GM19463 (cell line): ENCODE measurements around the gene KCNIP4.

ENCODE experiments used
- ATAC-seq: cut with Tn5 transposase; IDR thresholded peaks from one replicate; pipeline ENCODE4 v1.9.1; 2021; ENCODE audit warnings: mild to moderate bottlenecking, moderate library complexity; ENCODE audit not compliant: unreplicated experiment

KCNIP4 gene

DNA sequence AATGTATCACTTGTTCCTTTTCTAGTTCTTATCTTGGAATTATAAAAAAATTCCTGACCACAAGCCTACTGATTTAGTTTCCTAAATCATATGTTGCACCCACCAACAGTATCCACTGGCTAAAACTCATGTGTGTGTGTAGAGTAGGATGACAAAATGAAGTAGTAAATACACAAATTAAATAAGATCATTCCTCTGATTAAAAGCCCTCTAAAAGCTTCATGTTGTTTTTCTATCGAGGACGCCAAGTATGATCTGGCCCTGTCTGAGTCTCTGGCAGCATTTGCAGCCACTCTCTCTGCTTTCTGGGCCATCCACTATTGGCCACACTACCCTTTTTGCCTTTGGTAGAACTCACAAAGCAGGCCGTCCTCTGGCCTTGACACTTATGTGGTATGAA, 1064.9 kb downstream of the KCNIP4 start:
- ATAC-seq = no peak

DNA sequence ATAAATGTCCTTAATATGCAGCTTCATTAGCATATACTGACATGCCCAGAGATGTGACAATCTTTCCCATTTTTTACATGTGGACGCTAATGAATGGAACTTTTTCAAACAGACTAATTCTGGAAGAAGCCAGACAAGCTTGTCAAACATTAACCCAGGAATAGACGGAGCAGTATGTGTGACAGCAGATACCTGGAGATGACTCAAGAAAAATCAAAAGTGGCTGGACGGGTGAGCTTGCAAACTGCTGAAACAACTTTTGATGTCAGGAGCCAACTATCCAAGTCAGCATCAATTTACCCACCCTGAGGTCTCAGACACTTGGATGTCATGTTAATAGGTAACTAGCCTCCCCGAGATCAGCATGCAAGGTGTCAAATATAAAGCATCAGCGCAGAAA, 1065.3 kb downstream of the KCNIP4 start:
- no peak for ATAC-seq

DNA sequence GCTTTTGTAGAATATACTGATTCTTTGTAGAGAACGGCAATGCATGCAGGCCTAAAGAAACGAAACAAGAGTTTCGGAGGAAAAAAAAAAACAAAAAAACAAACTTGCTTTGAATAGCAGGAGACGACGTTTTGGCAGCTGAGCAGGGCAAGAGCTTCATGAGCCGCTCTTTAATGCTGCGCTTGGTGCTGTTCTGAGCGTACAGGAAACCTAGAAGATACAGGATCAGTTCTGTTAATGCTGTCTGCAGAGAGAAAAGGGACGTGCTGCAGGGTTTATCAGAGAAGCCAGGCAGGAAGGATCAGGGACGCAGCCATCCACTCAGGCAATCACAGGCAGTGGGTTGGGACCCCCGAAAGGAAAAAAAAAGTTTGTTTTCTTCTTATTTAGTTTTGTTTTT, 1066.1 kb downstream of the KCNIP4 start:
- no peak for ATAC-seq

DNA sequence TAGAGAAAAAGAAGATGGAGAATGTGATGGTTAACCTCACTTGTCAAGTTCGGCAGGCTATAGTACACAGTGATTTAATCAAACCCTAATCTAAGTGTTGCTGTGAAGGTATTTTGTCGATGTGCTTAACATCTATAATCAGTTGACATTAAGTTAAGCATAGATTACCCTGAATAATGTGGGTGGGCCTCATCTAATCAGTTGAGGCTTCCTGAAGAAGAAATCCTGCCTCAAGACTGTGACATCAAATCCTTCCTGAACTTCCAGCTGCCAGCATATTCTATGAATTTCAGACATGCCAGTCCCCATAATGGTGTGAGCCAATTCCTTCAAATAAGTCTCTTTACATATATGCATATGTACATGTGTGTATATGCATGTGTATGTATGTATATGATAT, 1066.9 kb downstream of the KCNIP4 start:
- no peak for ATAC-seq

DNA sequence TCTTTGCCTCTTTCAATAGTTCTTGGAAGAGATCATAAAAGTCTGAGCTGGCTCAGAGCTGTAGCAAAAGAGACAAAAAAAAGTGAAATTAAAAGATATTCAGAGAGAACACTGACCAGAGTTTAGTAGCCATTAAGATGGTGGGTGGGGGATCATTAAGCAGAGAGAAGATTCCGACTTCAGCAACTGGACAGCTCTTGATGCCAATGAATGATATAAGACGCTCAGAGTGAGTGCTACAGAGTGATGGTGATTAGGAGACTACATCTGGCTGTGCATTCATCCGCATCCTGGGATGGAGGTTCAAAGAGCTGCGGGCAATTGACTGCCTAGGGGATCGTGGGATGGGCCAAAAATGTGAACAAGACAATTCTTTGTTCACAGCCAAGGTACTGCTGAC, 1069.8 kb downstream of the KCNIP4 start:
- no peak for ATAC-seq

DNA sequence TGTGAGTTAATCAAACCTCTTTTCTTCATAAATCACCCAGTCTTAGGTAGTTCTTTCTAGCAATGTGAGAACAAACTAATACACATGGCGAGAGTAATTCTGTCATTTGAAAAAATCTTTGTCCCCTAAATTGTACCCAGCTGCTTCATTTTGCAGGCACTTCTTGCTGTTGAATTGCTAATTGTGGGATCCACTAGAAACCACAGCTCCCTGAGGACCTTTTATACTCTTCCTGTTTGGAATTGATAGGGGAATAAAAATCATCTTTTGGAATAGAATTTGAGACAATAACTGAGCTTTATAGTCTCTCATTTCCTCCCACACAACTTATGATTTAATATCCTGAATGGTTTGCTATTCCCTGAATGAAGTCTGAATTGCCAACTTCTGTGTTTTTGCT, 1078.1 kb downstream of the KCNIP4 start:
- ATAC-seq = no peak

DNA sequence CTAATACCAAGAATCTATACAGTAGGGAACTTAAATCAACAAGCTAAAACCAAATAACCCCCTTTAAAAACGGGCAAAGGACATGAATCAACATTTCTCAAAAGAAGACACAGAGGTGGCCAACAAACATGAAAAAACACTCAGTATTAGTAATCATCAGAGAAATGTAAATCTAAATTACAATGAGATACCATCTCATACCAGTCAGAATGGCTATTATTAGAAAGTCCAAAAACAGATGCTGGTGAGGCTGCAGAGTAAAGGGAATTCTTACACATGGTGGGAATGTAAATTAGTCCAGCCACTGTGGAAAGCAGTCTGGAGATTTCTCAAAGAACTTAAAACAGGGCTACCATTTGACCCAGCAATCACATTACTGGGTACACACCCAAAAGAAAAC, 1080.5 kb downstream of the KCNIP4 start:
- ATAC-seq = no peak

DNA sequence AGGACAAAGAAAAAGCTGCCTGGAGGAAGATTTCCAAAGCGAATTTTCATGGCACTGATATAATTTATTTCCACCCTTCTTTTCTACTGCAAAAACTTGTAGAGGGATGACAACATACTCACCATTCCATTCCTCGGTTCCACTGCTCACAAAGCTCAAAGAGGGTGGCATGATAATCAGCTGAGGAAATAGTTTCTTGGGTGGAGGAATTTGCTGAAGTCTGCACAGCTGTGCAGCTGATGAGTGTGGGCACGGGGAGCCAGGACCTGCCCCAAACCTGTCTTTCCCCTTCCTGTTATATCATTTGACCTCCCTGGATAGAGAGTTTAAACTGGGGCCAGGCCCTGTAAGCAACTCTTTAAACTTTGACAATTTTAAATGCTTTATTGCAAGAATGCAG, 1087.7 kb downstream of the KCNIP4 start:
- ATAC-seq = no peak

DNA sequence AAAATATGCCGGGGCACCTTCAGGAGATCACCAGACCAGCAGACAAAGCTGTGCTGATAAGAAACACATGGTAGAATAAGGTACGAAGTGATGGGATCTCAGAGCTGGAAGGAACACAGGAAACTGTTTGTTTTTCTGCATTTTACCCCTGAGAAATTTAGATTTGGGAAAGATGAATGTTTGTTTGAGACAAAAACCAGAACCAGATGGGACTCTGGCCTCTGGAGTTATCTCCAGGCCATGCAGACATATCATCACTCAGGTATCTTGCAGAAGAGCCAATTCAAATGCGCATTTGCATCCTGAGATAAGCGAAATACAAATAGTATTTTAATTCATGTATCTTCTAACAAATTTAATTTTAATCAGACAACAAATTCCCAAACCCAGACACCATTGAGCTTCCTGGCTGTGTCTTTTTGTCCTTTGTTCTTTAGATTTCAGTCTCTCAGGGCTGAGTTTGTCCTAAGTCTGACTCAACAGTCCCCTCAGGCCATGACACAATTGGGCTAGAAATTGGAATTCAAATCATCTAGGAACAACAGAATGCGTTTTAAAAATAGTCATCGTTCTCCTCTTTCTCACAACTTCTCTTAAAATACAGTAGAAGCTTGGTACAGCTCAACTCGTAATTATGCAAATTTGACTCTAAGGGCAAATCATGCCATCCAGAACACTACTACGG, 1089.3 kb downstream of the KCNIP4 start:
- ATAC-seq = no peak

DNA sequence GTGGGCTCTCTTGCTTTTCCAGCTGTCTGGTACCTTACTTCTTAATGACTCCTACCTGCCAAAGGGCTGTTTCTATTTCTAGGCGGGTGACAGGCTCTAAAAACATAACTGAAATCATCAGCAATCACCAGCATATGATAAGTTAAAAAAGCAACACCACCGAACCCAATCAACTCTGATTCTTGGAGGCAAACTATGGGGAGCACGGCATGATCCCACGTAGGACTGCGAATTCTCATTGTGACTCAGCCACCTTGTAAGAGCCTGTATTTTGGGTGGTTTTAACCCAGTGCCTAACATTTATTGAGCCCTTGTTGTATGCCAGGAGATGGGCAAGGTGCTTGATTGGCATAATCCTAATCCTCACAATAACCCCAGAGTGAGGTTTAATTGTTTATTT, 1091.5 kb downstream of the KCNIP4 start:
- ATAC-seq = no peak

DNA sequence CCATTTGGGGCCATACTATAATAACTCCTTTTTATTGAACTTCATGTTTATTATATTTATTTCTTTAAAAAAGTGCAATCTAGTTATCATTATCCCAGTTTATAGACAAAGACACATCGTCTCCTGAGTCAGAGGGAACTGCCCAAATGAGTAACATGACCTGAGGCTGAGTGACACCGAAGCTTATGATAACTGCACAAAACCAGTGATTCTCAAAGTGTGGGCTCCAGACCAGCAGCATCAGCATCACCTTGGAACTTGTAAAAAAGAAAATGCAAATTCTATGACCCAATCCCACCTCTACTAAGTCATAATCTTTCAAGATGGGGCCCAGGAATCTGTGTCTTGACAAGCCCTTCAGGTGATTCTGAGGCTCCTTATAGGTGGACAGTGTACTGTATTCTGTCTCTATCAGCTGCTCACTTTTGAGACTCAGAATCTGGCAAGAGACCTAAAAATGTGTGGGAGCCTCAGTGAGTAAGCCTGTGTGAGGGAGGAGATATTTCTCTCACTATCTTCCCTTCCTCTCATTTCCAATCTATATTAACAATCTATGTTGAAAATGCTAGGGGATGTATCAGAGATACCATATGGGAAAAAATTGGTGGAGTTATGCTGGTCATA, 1101.3 kb downstream of the KCNIP4 start:
- ATAC-seq = no peak

DNA sequence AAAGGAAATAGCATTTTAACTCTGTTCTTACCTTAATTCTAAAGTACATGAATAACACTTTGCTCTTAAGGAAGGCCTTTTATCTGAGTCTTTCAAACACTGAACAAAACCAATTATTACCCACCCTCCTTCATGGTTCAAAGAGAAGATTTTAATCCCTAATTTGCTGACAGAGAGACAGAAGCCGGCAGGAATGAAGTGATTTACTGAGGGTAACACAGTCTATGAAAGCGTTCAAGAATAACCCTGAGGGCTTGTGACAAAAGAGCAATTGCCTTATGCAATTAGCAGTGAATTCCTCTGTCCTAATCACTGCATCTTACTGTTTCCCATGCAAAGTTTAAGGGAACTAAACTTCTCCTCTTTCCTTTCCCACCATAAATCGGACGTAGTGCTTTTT, 1104.3 kb downstream of the KCNIP4 start:
- no peak for ATAC-seq

DNA sequence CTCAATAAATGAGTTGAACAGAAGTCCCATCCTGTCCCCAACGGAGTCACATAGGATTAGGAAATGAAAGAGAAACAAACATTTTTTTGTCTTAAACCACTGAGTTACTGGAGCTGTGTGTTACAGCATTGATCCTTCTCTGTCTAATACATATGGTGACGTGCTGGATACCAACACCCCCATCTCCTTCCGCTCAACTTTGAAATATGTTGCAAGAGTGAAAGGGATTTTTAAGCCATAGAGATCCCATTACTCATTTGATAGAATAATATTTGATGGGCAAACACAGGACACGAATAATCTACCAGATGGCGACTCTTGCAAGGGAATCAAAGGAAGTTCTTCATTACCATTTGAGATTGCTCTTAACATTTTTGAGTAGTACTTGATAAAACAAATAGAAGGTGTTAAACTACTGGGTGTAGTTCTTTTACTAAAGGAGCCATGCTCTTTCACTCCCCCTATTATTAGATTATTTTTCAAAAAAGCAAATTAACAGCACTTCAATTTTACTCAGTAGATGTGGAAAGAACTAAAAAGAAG, 1107.9 kb downstream of the KCNIP4 start:
- ATAC-seq = no peak

DNA sequence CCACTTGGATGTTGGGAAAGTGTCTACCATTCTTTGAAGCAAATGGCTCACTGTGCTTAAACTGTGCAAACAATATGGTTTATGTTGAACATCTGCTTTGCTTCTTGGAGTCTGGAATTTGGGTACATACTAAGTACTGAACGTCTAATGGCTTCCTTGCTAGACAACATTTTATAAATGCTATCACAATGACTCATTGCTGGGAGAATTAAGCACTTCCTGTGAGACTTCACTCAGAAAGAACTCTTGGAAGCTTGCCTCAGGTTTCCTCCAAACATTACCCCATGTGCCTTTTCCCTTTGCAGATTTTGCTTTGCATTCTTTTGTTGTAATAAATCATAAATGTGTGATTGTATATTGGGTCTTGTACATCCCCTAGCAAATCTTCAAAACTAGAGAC, 1108.6 kb downstream of the KCNIP4 start:
- no peak for ATAC-seq

DNA sequence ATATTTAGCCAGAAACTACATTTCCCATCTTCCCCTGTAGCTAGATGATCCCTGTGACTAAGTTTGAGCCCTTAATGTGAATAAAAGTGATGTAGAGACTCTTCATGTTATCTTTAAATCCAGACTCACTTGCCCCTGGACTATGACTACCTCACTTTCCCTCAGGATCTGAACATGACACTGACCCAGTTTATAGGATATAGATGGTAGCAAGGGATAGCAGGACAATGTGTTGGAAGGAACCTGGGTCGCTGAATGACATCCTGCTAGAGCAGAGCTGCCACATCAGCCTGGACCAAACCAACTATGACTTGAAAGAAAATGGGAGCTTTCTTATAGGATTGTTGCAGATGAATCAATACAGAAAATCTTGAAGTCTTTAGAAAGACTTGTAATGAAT, 1110.1 kb downstream of the KCNIP4 start:
- no peak for ATAC-seq

DNA sequence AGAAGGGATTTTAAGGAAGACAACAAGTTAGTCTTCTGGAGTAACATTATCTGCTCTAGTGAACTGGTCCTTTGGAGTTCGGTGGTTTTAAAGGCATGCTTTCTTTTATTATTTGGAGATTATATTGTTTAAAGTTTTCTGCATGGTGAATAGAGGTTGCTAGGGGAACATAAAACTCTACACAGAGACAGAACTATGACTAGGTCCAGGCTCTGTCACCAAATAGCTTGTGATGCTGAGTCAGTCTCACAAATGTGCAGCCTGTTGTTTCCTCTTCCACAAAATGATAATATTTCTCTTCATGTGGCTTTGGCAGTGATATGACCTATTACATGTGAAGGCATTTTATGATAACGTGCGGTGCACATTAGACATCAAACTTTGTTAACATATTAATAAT, 1115.7 kb downstream of the KCNIP4 start:
- no peak for ATAC-seq

DNA sequence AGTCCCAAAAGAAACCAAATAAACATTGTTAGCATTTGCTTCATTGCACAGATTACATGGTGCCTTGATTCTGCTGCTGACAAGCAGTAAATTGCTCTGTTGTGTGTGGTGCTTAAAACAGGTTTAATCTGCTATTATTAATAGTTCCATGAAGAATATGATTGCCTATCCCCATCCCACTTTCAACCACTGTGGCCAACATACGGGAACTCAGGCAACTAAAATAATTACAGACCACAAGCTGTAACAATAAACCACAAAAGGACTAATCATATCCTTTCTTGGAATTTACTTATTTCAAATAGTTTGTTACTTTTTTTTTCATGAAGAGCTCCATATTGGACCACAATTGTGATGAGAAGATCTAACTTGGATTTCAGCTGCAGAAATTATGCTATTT, 1116.8 kb downstream of the KCNIP4 start:
- no peak for ATAC-seq

DNA sequence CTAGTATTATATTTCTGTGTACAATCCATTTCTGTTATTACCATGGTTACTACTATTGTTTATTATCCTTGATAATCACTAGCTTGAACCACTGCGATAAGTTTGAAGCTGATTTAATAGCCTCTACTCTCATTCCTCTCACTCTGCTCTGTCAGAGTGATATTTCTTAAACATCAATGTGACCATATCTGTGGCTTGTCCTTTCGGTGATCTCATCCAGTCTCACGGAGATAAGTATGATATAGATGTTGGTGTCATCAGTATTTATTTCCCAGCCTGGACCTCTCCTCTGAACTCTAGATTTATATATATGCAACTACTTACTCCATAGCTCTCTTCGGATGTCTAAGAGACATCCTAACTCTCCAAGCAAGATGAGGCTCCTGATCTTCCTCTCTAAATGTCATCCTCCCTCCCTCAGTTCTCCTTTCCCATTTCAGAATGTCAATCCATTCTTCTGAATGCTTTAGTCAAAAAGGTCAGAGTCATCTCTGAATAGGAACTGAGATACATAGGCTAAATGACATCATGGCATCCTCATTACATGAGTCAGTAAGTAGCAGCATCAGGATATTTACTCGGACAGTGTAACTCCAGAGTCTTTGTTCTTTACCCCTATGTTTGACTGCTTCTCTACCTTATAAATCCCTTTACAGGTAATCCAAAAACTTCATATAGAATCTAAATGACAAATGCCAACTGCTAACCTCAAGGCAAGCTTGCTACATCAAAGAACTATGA, 1118.8 kb downstream of the KCNIP4 start:
- ATAC-seq = no peak

DNA sequence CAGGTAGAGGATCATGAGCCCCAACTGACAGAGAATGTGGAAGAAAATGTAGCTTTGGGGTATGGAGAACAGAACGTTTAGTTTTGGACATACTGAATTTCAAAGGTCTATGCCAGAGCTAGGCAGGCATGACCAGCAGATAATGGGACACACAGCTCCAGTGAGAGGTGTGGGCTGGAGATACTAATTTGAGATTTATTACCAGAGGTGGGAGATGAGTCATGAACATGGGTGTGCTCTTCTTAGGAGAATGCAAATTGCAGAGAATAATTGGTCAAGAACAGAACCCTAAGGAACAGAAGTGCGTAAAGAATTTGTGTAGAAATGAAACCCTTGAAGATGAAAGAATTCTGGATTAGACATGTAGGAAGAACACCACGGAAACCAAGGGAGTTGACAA, 1123.1 kb downstream of the KCNIP4 start:
- no peak for ATAC-seq

DNA sequence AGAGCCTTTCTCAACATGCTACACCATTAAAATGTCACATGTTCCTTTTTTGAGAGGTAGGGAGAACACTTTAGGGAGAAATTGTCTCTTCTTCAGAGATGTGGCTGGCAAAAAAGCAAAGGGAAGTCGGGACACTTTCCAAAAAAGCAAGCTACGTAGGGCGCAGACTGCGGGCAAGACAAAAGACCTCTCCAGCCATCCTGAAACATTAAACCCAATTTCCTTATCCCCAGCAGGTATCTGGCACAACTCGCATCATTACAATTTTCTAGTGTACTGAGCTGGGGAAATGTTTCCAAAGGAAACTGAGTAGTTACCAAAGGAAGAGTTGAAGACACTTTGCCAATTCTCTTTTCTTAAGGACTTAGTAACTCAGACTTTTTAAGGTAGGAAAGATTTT, 1132.3 kb downstream of the KCNIP4 start:
- ATAC-seq = no peak

DNA sequence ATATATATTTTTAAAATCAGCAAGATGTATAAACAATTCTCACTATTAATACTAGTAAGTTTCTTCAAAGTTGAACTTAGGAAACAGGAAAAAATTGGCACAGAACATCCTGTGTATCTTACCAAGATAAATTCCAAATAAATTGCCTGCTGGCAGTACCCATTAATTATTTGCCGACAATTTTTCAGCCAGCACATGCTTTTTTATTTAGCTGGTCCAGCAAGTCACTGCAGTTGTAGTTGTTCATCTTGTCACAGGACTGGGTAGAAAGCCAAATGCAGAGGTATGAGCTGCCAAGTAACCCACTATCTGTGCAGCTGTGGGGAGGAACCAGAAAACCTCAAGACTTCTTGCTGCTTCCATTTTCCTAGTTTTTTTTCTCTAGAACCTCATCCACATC, 1134.9 kb downstream of the KCNIP4 start:
- no peak for ATAC-seq

DNA sequence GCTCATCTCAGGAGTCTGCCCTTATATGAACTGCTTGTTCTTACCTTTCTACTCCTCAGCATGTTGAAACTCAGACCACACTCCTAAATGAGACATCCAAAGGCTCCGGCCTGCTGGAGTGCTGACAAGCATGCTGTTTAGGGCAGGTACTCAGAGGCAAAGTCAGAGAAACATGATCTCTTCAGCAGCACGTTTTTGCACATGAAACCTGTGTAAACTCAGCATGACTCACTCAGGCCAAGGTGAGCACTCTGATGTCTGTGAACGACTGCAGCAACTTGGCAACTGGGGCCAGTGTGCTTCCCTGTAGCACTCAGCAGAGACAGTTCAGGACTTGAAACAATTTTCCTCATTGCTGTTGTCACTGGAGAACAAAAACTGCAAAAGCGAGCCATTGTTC, 1138.8 kb downstream of the KCNIP4 start:
- no peak for ATAC-seq
